K562 (cell line): Measurements from ENCODE around the gene GFRA4. TPM values are rescaled to one million over a fixed set of nuclear protein-coding genes. Genes with fewer than 3 reads are reported as not detected.

Experiments
- CHD1 ChIP-seq: fragments of 200-600 bp; sonication (generic); IDR thresholded peaks from one replicate; pipeline ENCODE4 v1.6.1; 2012; ENCODE audit warnings: mild to moderate bottlenecking, moderate library complexity, low read length, inconsistent platforms
- CREB1 ChIP-seq, 2 experiments: sonication (generic) in 1 of 2; formaldehyde crosslinking in 1 of 2; IDR thresholded peaks; 2 replicates each; pipeline versions ENCODE4 v1.6.1 to v1.8.0; 2012 to 2022; ENCODE audit warnings: inconsistent platforms in 1 of 2, mild to moderate bottlenecking in 1 of 2, missing genetic modification reagents in 1 of 2, moderate library complexity in 1 of 2
- HDAC6 ChIP-seq: IDR thresholded peaks from 2 replicates; pipeline ENCODE4 v1.6.1; 2012; ENCODE audit warnings: low read depth, mild to moderate bottlenecking, control low read depth, inconsistent platforms, low read length, moderate library complexity
- KLF10 ChIP-seq: fragments of 250-450 bp; sonication (Bioruptor Pico); IDR thresholded peaks from 2 replicates; pipeline ENCODE4 v1.6.1; 2021; ENCODE audit warnings: matching md5 sums
- MBD2 ChIP-seq: sonication (generic); IDR thresholded peaks from 2 replicates; pipeline ENCODE4 v1.6.1; 2016; ENCODE audit warnings: low read depth, borderline replicate concordance
- NR2C1 ChIP-seq, 2 experiments: fragments of 450-650 bp; IDR thresholded peaks; 2 replicates each; pipeline ENCODE4 v1.6.1; 2017; ENCODE audit warnings: mild to moderate bottlenecking in 2 of 2, antibody characterized with exemption in 1 of 2, inconsistent platforms in 1 of 2, missing compliant biosample characterization in 1 of 2, missing genetic modification characterization in 1 of 2
- RBM25 ChIP-seq: fragments of 200-400 bp; formaldehyde crosslinking; IDR thresholded peaks from 2 replicates; pipeline ENCODE4 v1.6.1; 2018; ENCODE audit warnings: low read length, low read depth, moderate library complexity; ENCODE audit not compliant: severe bottlenecking
- RNF219 ChIP-seq: fragments of 250-450 bp; sonication (Bioruptor Pico); IDR thresholded peaks from 2 replicates; pipeline ENCODE4 v1.5.0; 2022; ENCODE audit warnings: mild to moderate bottlenecking
- SNIP1 ChIP-seq: fragments of 450-650 bp; IDR thresholded peaks from 2 replicates; pipeline ENCODE4 v1.7.1; 2017; ENCODE audit warnings: low read depth, mild to moderate bottlenecking
- STAT5A ChIP-seq: IDR thresholded peaks from 2 replicates; pipeline ENCODE4 v1.6.1; 2012; ENCODE audit warnings: low read length, inconsistent platforms, borderline replicate concordance
- TCF7 ChIP-seq: sonication (generic); IDR thresholded peaks from 2 replicates; pipeline ENCODE4 v1.6.1; 2016; ENCODE audit warnings: antibody characterized with exemption, borderline replicate concordance
- ZBTB8A ChIP-seq: fragments of 450-650 bp; IDR thresholded peaks from 2 replicates; pipeline ENCODE4 v1.6.1; 2018; ENCODE audit warnings: mild to moderate bottlenecking, moderate library complexity; ENCODE audit not compliant: partially characterized antibody
- ZFP36 ChIP-seq: fragments of 150-350 bp; IDR thresholded peaks from 2 replicates; pipeline ENCODE4 v1.6.1; 2018; ENCODE audit warnings: low read length, low read depth; ENCODE audit not compliant: partially characterized antibody
- ZNF239 ChIP-seq: fragments of 250-450 bp; sonication (Bioruptor Pico); IDR thresholded peaks from 2 replicates; pipeline ENCODE4 v1.4.0; 2020; ENCODE audit warnings: mild to moderate bottlenecking
- ZNF395 ChIP-seq: fragments of 200-800 bp; sonication (Bioruptor generic); IDR thresholded peaks from 2 replicates; pipeline ENCODE4 v1.6.1; 2017; ENCODE audit warnings: missing genetic modification characterization, missing compliant biosample characterization
- ZNF592 ChIP-seq: fragments of 450-650 bp; IDR thresholded peaks from 2 replicates; pipeline ENCODE4 v1.6.1; 2017; ENCODE audit warnings: antibody characterized with exemption, mild to moderate bottlenecking
- polyA plus RNA-seq, 8 experiments: library from polyadenylated mRNA; depleted of rRNA in 4 of 8; stranded (reverse) in 5 of 8; unstranded in 3 of 8; fragments of >200 nt; fragmentation: Nextera tagmentation in 2 of 8; fragmentation: Illumina TruSeq in 1 of 8; extraction: Ambion mirVana in 2 of 8; extraction: Trizol in 1 of 8; gene quantifications; 2 replicates each; pipeline versions ENCODE4 v1.2.1 to v1.2.3, GENCODE V29; 2011 to 2014; ENCODE audit warnings: inconsistent platforms in 1 of 8, missing spikeins in 1 of 8
- total RNA-seq, 7 experiments: library from RNA; depleted of rRNA in 6 of 7; stranded (reverse); fragments of >200 nt in 6 of 7; fragmentation: Illumina TruSeq in 2 of 7; extraction: Trizol in 2 of 7; gene quantifications; 2 replicates each; pipeline versions ENCODE4 v1.2.1 to v1.2.3, GENCODE V29; 2011 to 2021; ENCODE audit warnings: low replicate concordance in 1 of 7
- TF ChIP-seq, protein P1 (sequence below): fragments of 450-650 bp; formaldehyde crosslinking; IDR thresholded peaks from 2 replicates; pipeline ENCODE4 v1.4.0; 2022; ENCODE audit warnings: missing genetic modification characterization
- TF ChIP-seq, protein P2 (sequence below): fragments of 250-450 bp; sonication (Bioruptor Pico); IDR thresholded peaks from 2 replicates; pipeline ENCODE4 v1.8.0; 2021; ENCODE audit warnings: moderate library complexity, mild to moderate bottlenecking, inconsistent platforms
- TF ChIP-seq, protein P3 (sequence below): sonication (generic); formaldehyde crosslinking; IDR thresholded peaks from 2 replicates; pipeline ENCODE4 v1.5.0; 2020; ENCODE audit warnings: missing genetic modification reagents

The GFRA4 gene
- total and polyA plus RNA-seq, 9 of the 15 experiments (the other 6 are each of a cell fraction or from before 2014, with no cell fraction given) = not detected

- TF ChIP-seq CHD1 = no peak
- TF ChIP-seq ZBTB8A = no peak
- TF ChIP-seq, protein P1, sequence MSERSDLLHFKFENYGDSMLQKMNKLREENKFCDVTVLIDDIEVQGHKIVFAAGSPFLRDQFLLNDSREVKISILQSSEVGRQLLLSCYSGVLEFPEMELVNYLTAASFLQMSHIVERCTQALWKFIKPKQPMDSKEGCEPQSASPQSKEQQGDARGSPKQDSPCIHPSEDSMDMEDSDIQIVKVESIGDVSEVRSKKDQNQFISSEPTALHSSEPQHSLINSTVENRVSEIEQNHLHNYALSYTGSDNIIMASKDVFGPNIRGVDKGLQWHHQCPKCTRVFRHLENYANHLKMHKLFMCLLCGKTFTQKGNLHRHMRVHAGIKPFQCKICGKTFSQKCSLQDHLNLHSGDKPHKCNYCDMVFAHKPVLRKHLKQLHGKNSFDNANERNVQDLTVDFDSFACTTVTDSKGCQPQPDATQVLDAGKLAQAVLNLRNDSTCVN = no peak
- TF ChIP-seq, protein P2, sequence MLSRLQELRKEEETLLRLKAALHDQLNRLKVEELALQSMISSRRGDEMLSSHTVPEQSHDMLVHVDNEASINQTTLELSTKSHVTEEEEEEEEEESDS (CRISPR knock-in tag) = no peak
- peak; percentile 77 for TF ChIP-seq RBM25
- TF ChIP-seq ZFP36 = peak; percentile 43
- TF ChIP-seq ZNF395 (CRISPR knock-in tag) = no peak
- TF ChIP-seq MBD2 = peak; percentile 69; the same call in 1 of the 2 replicates
- no peak for TF ChIP-seq SNIP1
- no peak for TF ChIP-seq TCF7
- TF ChIP-seq, protein P3, sequence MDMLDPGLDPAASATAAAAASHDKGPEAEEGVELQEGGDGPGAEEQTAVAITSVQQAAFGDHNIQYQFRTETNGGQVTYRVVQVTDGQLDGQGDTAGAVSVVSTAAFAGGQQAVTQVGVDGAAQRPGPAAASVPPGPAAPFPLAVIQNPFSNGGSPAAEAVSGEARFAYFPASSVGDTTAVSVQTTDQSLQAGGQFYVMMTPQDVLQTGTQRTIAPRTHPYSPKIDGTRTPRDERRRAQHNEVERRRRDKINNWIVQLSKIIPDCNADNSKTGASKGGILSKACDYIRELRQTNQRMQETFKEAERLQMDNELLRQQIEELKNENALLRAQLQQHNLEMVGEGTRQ (CRISPR knock-in tag) = peak; percentile 94
- TF ChIP-seq KLF10 (CRISPR knock-in tag) = no peak
- no peak for TF ChIP-seq ZNF592
- TF ChIP-seq STAT5A = no peak
- TF ChIP-seq ZNF239 (CRISPR knock-in tag) = no peak
- TF ChIP-seq RNF219 (CRISPR knock-in tag) = no peak
- no peak for TF ChIP-seq NR2C1 (IDR thresholded peaks at IDR 0.05)
- TF ChIP-seq NR2C1 (tag; IDR thresholded peaks at IDR 0.05) = no peak
- no peak for TF ChIP-seq HDAC6
- no peak for TF ChIP-seq CREB1 (IDR thresholded peaks at IDR 0.05)
- TF ChIP-seq CREB1 (CRISPR knock-in tag; IDR thresholded peaks at IDR 0.05) = no peak
Observed at GRCh38 chr20:3687655-3688054, 24.5 kb upstream of the GFRA4 start (continued).
